ENCODE data around the gene GMPPA.

GRCh38 chr2:219509780-219510511 lies 11.3 kb downstream of the GMPPA start:
- TF ChIP-seq CTCF (IDR thresholded peaks at IDR 0.05; ENCODE audit: poor library complexity), result peak; percentile 68
- no peak for TF ChIP-seq EZH2phosphoT487 (IDR thresholded peaks at IDR 0.05; ENCODE audit: low read depth, severe bottlenecking, unreplicated experiment)
- TF ChIP-seq EZH2 (IDR thresholded peaks at IDR 0.05; ENCODE audit: borderline replicate concordance), result no peak
